Measurements from ENCODE around the gene RITA1.

Gene RITA1

DNA sequence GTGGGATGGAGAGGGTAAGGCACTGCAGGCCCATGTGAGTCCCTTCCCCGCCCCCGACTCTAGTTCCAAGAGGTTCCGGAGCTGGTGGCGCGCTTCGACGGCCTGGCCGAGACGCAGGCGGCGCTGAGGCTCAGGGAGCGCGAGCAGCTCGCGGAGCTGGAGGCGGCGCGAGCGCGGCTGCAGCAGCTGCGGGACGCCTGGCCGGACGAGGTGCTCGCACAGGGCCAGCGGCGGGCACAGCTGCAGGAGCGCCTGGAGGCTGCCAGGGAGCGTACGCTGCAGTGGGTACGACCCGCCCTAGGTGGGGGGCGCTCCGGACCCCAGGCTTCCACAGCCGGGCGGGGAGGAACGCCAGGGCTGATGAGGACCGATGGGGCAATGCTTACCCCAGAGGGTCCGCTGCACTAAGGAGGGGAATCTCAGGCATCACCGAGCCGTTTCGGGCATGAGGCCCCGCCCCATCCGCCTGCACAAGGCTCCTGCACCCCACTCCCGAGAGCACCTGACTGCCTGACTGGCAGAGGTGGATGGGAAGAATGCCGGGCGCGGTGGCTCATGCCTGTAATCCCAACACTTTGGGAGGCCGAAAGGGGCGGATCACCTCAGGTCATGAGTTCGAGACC is 31.1 kb upstream of the RITA1 start:
- DNase-seq = peak; percentile 94

DNA sequence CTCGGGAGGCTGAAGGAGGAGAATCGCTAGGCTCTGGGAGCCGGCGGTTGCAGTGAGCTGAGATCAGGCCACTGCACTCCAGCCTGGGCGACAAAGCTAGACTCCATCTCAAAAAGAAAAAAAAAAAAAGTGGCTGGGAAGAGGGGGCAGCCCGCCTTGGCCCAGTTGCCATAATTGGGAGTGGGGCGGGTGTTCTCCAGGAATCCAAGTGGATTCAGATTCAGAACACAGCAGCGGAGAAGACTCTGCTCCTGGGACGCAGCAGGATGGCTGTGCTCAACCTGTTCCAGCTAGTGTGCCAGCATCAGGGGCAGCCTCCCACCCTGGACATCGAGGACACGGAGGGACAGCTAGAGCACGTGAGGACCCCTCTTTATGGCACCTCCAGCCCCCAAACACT is 30.5 kb upstream of the RITA1 start:
- no peak for DNase-seq

DNA sequence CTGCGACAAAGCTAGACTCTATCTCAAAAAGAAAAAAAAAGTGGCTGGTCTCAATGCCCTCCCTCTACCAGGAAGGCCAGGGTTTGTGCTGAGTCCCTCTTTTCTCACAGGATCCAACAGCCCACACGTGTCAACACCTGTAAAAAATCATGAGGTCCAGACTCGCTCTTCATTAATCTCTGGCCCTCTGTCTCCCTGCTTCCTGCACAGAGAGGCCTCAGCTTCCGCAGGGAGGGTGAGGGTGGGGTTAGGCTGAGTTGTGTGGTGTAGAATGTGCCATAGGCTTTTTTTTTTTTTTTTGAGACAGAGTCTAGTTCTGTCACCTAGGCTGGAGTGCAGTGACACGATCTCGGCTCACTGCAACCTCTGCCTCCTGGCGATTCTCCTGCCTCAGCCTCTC is 29.9 kb upstream of the RITA1 start:
- peak; percentile 39 for DNase-seq

DNA sequence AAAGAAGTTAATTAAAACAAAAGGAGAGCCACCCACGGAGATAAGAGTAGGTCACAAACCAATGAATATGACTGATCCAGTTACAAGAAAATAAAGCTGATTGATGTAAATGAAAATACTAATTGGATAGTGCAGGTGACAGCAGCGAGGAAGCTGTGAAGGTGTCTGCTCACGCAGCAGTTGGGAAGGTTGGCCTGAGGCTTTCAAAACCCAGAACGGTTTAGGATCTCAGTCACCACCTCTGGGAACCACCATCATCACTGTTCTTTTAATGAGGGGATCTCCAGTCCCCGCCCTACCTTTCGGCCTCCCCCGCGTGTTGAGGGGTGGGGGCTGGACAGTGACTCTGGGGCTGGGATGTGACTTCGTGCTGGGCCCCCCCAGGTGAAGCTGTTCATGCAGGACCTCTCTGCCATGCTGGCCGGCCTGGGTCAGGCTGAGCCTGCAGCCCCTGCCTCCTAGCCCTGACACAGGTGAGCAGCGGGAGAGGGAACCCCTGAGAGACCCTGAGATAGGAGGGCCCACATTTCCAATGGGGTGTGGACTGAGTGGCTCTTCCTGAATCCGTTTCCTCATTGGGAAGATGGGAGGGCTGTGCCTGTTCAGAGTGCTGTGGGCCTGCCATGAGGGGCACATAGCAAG is 28.2 kb upstream of the RITA1 start:
- no peak for DNase-seq

DNA sequence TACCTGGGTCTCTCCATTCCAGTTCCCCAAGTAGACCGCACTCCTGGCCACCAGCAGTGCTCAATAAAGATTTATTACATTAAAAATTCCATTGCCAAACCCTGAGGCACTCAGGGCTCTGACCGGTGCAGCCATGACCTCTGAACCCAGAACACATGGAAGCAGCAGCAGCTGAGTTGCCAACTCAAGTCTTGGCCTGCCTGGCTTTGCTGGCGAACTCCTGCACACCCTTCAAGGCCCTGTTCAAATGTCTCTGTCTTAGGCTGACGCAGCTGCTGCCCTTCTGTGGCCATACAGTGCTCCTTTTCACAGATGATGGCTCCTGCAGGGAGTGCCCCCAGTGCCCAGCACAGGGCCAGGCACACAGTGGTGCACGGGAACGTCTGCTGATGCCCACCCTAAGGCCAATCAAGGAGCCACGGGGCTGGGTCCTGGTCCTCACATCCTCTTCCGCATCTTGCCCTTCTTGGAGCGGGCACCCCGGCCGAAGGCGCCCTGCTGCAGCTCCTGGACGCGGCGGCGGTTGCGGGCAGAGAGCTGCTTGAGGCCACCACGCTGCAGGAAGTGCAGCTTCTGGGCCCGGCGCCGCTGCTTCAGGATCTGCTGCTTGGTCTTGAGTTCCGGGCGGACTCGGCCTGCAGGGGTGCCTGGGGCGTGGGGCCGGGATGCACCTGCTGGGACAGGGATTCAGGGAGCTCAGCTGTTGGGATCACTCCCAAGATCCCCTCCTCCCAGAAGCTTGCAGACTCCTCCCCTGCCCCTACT is 26.9 kb upstream of the RITA1 start:
- no peak for DNase-seq

DNA sequence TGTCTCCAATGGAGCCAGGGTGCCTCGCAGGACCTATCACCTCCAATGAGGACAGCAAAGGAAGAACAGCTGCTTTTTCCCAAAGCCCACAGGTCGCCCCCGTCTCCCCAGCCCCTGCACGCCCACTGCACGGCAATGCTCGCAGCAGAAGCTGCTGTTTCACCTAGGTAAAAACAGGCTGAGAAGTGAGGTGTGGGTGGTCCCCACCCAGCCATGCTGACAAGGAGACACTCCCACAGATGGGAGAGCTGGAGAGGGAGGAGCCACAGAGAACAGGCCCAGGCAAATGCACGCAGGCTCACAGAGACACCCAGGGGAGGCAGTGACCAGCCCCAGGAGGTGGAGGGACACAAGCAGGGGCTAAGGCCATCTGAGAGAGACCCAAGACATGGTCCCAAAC is 25.6 kb upstream of the RITA1 start:
- DNase-seq = no peak

DNA sequence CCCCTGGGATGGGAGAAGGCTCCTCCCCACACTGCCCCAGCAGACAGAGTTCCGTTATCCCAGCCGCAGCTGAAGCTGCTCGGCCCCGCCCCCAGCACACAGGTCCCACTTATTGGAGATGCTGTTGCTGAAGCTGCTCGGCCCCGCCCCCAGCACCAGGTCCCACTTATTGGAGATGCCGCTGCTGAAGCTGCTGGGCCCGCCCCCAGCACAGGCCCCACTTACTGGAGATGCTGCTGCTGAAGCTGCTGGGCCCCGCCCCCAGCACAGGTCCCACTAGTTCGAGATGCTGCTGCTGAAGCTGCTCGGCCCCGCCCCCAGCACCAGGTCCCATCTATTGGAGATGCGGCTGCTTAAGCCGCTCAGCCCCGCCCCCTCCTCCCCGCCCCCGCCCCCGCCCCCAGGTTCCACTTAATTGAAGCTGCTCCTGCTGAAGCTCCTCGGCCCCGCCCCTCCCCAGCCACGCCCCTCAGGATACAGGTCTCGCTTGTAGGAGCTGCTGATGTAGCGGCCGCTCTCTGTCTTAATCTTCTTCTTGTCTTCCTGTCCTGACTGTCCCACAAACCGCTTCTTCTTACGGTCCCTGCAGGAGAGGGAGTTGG is 24.0 kb upstream of the RITA1 start:
- DNase-seq = peak; percentile 89

DNA sequence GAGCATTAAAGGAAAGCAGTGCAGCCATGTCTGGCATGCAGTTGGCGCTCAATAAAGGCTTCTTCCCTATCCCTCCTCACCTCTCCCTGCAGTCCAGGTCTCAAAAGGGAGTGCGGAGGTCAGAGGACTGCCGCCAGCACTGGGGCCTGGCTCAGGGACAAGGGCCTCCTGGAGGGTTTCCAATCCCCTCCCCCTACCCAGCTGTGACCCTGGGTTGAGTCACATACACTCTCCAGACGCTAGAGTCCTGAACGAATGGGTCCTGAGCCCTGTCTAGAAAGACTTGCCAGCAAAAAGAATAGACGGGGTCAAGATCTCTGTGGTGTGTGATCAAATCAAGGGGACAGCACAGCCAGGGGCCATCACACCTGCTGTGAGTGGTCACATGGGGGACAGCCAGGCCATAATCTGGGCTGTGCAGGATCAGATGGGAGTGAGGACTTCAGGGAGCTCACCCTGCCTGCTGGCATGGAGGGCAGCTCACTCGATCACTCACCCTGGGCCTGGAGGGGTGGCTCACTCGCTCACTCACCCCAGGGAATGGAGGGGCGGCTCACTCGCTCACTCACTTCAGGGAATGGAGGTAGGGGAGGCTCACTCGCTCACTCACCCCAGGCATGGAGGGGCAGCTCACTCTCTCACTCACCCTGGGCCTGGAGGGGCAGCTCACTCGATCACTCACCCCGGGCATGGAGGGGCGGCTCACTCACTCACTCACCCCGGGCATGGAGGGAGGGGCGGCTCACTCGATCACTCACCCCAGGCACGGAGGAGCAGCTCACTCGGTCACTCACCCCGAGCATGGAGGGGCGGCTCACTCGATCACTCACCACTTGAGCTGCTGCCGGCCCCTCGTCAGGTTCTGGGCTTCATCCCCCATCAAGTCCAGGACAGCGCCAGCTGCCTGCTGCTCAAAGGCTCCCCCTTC is 23.2 kb upstream of the RITA1 start:
- DNase-seq = peak; percentile 36

DNA sequence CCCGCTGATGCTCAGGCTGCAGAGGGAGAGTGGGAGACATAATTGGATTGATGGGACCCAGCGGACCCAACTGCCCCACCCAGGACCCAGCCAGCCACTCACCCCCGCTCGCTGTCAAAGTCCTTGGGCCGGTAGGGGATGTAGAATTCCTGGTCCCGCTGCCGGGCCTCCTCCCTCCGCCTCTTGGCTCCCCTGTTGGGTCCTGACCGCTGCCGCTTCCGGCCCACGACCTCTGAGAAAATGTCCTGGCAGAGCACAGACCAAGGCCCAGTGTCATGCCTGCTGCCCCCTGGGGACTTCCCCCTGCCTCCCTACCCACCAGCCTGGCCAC is 22.5 kb upstream of the RITA1 start:
- DNase-seq = no peak

DNA sequence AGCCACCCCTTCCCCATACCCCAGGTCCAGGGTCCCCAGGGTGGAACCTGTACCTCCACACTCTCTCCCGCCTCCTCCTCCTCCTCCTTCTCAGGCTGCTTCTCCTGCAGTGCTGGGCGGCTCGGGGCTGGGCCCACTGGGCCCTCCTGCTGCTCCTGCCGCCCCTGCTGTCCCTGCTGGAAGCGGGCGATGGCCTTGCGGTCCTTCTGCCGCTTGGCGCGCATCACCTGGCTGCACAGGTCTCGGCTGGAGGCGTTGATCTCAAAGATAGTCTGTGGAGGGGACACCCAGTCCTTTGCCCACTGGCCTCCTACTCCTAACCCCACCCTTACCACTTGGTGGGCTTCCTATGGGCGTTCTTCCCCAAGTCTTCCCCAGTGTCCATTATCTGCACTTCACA is 21.5 kb upstream of the RITA1 start:
- no peak for DNase-seq

DNA sequence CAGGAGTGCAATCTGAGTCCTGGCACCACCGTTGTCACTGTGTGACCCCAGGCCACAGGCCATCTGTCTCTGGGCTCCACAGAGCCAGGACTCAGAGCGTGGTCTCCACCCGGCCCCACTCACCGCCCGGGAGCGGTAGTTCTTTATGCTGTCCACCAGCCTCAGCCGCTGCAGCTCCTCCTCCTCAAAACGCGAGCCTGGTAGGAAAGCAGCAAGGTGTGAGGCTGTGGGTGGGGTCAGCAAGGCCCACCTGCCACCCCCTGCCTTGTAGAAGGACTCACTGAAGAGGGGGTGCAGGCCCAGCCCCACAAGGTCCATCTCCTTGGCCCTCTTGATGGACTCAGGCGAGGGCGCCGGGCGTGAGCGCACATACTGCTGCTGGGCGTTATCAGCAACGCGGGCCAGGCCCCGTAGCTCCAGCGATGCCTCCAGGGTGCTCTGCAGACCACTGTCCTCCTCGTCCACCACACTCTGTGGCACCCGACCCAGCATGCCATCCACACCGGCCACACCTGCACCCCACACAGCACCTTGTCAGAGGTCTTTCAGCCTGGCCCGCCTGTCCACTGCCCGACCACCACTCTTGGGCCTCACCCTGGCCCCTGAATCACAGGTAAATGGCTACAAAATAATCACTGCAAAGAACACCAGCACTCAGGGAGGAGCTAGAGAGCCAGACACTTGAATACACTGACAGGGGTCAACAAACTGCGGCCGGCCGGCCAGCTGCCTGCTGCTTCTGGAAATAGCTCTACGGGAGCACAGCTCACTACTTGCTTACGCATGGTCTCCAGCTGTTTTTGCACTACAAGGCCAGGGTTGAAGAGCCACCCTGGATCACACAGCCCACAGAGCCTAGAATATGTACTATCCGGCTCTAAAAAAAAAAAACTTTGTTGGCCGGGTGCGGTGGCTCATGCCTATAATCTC is 19.7 kb upstream of the RITA1 start:
- no peak for DNase-seq

DNA sequence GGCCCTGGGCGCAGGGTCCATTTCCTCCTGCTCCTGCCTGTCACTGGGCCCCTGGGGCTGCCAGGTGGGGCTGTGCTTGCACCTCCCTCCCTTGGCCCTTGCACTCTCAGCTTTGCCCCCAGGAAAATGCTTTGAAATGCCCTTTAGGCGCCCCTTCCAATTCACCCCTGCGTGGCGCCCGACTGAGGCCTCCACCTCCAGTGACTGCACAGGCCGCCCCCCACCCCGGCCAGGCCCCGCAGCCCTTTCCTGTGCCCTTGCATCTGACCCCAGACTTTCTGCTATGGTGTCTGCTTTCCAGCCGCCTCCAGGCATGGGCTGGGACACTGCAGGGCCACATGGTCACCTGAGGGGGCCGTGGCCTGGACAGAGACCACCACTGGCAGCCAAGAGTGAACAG is 17.7 kb upstream of the RITA1 start:
- no peak for DNase-seq

DNA sequence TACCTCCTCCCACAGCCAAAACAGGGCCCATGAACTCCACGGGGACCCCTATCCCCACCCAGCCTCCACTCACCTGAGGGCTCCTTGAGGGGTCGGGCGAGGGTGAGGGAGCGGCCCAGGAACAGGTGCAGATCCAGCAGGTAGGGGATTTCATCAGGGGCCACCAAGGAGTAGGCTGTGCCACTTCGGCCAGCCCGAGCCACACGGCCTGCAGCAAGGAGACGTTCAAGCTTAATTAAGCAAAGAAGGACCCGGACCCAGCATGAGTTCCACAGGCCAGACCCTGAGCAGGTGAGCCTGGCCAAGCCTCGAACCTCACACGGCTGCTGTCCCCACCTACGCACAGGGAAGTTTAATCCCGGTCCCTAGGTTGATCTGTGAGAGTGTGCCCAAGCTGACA is 15.8 kb upstream of the RITA1 start:
- no peak for DNase-seq

DNA sequence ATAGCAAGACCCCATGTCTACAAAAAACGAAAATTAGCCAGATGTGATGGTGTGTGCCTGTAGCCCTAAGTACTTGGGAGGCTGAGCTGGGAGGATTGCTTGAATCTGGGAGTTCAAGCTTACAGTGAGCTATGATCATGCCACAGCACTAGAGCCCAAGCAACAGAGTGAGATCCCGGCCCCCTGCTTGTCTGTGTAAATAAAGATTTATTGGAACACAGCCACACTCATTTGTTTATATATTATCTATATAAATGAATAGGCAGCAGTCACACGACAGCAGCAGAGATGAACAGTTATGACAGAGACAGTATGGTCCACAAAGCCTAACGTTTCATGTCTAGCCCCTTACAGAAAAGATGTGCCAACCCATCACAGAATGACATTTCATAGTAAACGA is 15.1 kb upstream of the RITA1 start:
- no peak for DNase-seq

DNA sequence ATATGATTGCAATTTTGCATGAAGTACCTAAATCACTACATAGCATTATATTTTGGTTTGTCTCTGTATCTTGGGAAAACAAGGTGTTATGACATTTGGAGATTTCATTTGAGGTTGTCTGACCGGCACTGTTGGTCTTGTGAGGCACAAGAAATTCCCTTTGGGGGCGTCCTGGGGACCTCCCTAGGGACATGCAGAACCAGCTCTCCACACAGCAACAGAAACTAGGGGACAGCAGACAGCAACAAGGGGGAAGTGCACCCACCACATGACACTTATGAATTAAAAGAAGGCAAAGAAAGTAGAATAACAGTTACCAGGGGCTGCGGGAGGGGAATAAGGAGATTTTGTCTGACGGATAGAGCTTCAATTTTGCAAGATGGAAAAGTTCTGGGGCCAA is 14.6 kb upstream of the RITA1 start:
- DNase-seq = no peak

DNA sequence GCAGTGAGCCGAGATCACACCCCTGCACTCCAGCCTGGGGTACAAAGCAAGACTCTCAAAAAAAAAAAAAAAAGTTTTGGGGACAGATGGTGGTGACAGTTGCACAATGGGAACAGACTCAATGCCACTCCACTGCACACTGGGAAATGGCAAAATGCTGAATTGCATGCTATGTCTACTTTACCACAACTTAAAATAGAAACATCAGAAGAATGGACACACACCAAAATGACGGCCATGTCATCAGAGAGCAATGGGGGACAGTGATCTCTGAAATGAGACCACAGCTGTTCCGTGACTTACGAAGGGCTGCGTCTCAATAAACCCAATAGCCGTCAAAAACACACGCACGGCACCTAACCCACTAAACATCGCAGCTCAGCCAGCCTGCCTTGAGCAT is 14.0 kb upstream of the RITA1 start:
- no peak for DNase-seq

DNA sequence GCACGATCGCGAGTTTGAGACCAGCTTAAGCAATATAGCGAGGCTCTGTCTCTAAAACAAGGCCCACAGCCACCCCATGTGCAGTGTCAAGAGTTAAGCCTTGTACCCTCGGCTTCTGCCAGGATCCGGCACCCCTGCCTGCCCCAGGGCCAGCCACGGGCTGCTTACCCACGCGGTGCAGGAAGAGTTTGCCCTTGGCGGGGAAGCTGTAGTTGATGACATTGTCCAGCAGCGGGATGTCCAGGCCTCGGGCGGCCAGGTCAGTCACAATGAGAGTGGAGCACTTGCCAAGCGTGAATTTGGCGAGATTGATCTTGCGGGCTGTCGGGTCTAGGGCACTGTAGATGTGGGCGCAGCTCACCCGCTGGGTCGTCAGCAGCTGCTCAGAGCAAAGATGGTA is 13.3 kb upstream of the RITA1 start:
- DNase-seq = no peak

DNA sequence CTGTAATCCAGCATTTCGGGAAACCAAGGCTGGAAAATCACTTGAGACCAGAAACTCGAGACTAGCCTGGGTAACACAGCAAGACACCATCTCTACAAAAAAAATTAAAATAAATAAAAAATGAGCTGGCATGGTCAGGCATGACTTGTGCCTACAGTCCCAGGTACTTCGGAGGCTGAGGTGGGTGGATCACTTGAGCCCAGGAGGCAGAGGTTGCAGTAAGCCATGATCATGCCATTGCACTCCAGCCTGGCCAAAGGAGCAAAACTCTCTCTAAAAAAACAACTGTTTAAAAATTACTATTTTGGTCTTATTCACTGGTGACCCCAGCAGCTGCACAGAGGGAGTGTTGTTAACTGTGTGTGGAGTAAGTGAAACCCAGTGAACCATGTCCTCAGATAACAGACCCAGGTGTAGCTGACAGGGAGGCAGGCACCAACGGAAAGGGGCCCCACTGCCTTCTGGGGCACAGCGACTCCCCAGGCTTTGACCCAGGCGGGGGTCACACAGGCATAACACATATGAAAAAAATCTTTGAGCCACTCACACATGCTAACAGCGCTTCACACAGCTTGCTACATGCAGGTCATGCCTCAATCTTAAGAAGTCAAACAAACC is 12.3 kb upstream of the RITA1 start:
- DNase-seq = no peak

DNA sequence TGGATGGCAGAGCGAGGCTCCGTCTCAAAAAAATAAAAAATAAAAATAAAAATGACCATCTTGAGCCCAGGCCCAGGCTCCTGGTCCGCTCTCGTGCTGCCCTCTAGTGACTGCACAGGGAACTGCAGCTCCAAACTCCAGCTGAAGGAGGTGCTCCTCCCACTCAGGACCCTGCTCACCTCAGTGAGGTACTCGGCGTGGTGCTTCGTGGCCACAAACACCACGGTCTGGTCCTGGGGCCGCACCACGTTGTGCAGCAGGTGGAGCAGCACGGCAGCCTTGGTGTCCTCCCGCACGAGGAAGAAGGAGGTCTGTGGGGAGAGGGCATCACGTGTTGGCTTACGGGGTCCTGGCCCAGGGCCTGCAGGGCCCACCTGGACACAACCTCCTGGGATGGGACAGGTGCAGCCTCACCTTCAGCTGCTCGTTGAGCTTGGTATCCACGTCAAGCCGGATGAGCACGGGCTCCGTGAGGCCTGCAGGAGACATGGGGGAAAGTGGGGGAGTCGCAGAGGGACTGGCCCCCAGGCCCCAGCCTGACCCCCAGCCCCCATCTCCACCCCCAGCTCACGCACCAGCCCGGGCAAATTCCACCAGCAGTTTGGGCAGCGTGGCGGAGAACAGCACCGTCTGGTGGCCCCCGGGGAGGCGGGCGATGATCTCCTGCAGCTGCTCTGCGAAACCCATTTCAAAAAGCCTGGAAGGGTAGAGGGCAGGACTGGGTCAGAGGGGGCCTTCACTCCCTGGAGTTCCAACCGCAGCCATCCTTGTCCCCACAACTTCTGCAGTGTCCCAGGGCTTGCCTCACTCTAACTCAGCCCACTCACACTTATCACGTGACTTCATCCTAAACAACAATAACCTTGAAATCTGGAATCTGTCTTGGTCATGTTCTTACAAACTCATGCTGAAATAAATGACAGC is 10.8 kb upstream of the RITA1 start:
- peak; percentile 82 for DNase-seq

DNA sequence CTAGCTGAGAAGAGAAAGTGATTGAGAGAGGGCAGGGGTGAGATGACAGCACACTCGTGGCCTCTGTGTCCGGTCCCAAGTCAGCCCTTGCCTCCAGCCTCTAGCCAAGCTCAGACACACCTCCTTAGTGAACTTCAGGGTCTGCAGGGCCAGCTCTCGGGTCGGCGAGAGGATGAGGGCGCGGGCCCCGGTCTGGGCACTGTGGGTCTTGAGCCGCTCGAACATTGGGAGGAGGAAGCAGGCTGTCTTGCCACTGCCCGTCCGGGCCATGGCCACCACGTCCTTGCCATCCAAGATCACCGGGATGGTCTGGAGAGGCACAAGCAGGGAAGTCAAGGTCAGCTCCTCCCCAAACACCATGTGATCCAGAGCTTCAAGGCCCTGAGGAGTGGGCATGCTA is 6.5 kb upstream of the RITA1 start:
- no peak for DNase-seq

Data from DMS53 (cell line).